RWPE2 (cell line): ENCODE data around the gene HBD.

ENCODE experiments used
- ATAC-seq: fragments of 200-7000 bp; cut with Tn5 transposase; 3 replicates; pipeline ENCODE4 v1.9.1; 2021; ENCODE audit warnings: low read depth
- DNase-seq: peaks from one replicate; pipeline ENCODE4 v3.0.0-alpha.2; 2020; ENCODE audit warnings: low spot score
- H3K27ac ChIP-seq: fragments of 450-650 bp; 2 replicates; pipeline ENCODE4 v1.5.1; 2017; ENCODE audit warnings: mild to moderate bottlenecking; ENCODE audit not compliant: poor library complexity, severe bottlenecking
- H3K27me3 ChIP-seq: fragments of 250-450 bp; sonication (Bioruptor Pico); 2 replicates; pipeline ENCODE4 v1.5.1; 2021; ENCODE audit warnings: mild to moderate bottlenecking, moderate library complexity; ENCODE audit not compliant: insufficient read depth, poor library complexity, severe bottlenecking
- H3K36me3 ChIP-seq: fragments of 250-450 bp; sonication (Bioruptor Pico); 2 replicates; pipeline ENCODE4 v1.5.1; 2020; ENCODE audit warnings: low read depth, mild to moderate bottlenecking, moderate library complexity
- H3K4me1 ChIP-seq: fragments of 250-450 bp; sonication (Bioruptor Pico); 2 replicates; pipeline ENCODE4 v1.5.1; 2021; ENCODE audit warnings: mild to moderate bottlenecking, moderate library complexity; ENCODE audit not compliant: insufficient read depth, poor library complexity, severe bottlenecking
- H3K4me3 ChIP-seq: fragments of 250-450 bp; sonication (Bioruptor Pico); 2 replicates; pipeline ENCODE4 v1.5.1; 2021; ENCODE audit warnings: mild to moderate bottlenecking, moderate library complexity; ENCODE audit not compliant: severe bottlenecking
- H3K9me3 ChIP-seq: fragments of 250-450 bp; sonication (Bioruptor Pico); 2 replicates; pipeline ENCODE4 v1.5.1; 2021; ENCODE audit warnings: mild to moderate bottlenecking, moderate library complexity; ENCODE audit not compliant: severe bottlenecking
- TF ChIP-seq, protein P1 (sequence below): fragments of 450-650 bp; IDR thresholded peaks from one replicate; pipeline ENCODE4 v1.5.1; 2017; ENCODE audit warnings: mild to moderate bottlenecking, moderate library complexity; ENCODE audit not compliant: poor library complexity, severe bottlenecking

HBD gene

DNA sequence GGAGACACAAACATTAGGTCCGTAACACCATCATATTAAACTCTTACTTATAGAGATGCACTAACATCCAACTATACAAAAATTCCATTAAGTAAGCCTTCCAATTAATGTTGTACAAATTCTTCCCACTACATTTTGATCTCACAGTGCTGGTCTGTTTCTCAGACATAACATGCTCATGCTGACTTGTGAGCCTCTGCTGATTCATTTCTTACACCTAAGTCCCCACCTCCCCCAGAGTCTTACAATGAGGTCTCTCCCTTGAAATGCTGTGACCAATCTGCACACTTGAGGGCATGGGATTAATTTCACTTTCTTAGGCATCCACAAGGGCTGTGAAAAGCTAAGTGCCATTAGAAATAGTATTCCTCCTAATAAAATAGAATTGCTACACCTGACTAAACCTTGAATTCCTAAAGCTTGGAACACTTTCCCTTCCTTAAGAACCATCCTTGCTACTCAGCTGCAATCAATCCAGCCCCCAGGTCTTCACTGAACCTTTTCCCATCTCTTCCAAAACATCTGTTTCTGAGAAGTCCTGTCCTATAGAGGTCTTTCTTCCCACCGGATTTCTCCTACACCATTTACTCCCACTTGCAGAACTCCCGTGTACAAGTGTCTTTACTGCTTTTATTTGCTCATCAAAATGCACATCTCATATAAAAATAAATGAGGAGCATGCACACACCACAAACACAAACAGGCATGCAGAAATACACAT lies 13.3 kb upstream of the HBD start:
- Histone ChIP-seq H3K4me3 (no peak overlapping the region), H3K36me3 (no peaks in the 10 kb centered on the region), H3K9me3 (no peaks in the 10 kb centered on the region), H3K27me3 (no peaks in the 10 kb centered on the region), H3K4me1 (no peaks in the 10 kb centered on the region), H3K27ac (no peak overlapping the region)
- ATAC-seq = no peak
- TF ChIP-seq, protein P1, sequence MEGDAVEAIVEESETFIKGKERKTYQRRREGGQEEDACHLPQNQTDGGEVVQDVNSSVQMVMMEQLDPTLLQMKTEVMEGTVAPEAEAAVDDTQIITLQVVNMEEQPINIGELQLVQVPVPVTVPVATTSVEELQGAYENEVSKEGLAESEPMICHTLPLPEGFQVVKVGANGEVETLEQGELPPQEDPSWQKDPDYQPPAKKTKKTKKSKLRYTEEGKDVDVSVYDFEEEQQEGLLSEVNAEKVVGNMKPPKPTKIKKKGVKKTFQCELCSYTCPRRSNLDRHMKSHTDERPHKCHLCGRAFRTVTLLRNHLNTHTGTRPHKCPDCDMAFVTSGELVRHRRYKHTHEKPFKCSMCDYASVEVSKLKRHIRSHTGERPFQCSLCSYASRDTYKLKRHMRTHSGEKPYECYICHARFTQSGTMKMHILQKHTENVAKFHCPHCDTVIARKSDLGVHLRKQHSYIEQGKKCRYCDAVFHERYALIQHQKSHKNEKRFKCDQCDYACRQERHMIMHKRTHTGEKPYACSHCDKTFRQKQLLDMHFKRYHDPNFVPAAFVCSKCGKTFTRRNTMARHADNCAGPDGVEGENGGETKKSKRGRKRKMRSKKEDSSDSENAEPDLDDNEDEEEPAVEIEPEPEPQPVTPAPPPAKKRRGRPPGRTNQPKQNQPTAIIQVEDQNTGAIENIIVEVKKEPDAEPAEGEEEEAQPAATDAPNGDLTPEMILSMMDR = no peak
- DNase-seq = no peak

DNA sequence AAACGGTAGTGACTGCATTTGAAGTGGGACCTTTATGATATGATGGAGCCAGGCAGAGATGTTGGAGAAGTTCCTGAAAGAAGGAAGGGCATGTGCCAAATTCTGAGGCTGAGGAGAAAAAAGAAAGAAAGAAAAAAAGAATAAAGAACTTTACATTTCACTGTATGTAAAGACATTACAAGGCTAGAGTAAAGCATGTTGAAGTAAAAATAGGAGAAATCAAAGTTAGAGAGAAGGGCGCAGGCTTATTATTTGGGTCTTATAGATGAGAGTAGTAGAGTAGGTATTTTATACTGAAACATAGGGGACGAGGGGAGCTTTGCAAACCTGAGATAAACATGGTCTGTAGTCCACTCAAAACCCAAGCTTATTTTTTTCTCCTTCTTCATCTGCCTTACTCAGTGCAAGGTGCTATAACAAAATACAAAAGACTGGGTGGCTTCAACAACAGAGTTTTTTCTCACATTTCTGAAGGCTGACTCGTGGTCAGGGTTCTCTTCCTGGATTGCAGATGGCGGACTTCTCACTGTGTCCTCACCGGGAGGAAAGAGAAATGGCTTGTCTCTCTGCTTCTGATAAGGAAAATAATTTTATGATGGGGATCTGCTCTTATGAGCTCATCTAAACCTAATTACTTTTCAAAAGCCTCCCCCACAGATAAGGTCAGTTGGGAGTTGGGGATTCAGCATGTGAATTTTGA lies 12.6 kb upstream of the HBD start:
- no peak overlapping the region for H3K4me3 ChIP-seq
- DNase-seq (no peak), ATAC-seq (no peak)
- H3K27ac ChIP-seq = no peak overlapping the region
- no peaks in the 10 kb centered on the region for H3K36me3 ChIP-seq
- TF ChIP-seq, protein P1 = no peak
- no peaks in the 10 kb centered on the region for H3K27me3 ChIP-seq
- H3K9me3 ChIP-seq = no peaks in the 10 kb centered on the region
- no peaks in the 10 kb centered on the region for H3K4me1 ChIP-seq

DNA sequence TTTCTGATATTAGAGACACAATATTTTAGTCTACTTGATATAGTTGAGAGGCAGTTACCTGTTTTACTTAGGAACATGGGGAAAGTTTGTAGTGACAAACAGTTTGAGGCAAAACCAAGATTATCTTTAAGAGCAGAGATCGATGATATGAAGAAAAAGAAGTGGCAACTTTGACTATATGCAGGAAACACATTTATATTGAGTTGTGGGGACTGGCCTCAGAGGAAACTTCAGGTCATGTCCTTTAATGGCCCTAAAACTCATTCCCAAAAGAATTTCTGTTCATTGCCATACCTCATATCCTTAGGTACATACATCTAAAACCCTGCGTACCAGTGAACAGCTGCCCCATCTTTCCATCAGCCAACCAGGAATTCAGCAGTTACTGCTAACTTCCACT lies 10.9 kb upstream of the HBD start:
- TF ChIP-seq, protein P1 = no peak
- no peak for ATAC-seq
- no peaks in the 10 kb centered on the region for H3K36me3 ChIP-seq

DNA sequence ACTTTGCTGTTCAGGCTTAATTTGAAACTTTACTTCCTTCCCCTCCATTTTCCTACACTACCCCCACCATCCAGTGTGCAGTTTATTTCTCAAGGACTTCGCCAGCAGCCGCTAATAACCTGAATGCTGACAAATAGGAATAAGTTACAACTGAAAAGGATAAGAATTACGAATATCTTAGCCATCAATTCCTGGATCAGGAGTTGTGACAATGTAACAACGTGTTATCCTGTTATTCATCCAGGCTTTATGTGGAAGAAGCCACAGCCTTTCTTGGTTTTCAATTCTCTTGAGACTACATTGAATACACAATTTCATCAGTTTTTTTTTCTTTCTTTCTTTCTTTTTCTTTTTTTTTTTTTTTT lies 9.5 kb upstream of the HBD start:
- Histone ChIP-seq H3K27me3 (peaks cover 4% of the 10 kb centered on the region), H3K4me3 (no peak overlapping the region), H3K36me3 (no peaks in the 10 kb centered on the region), H3K9me3 (no peaks in the 10 kb centered on the region), H3K4me1 (no peaks in the 10 kb centered on the region), H3K27ac (no peak overlapping the region)
- ATAC-seq (no peak), DNase-seq (no peak)
- TF ChIP-seq, protein P1 = no peak

More for the DNA sequence above, 10.9 kb upstream of the HBD start:
- H3K9me3 ChIP-seq = no peaks in the 10 kb centered on the region
- H3K27ac ChIP-seq = no peak overlapping the region
- H3K4me1 ChIP-seq = no peaks in the 10 kb centered on the region
- no peak for DNase-seq
- no peaks in the 10 kb centered on the region for H3K27me3 ChIP-seq
- H3K4me3 ChIP-seq = no peak overlapping the region
